Fibroblast of the aortic adventitia (primary cell): ENCODE measurements around the gene NFATC3. TPM values are rescaled to one million over a fixed set of nuclear protein-coding genes. Genes with fewer than 3 reads are reported as not detected.

Source experiments
- DNase-seq: peaks from one replicate; pipeline ENCODE4 v3.0.0-alpha.2; 2010; ENCODE audit warnings: low read depth
- H3K4me3 ChIP-seq: 2 replicates; pipeline ENCODE4 v1.5.1; 2011; ENCODE audit warnings: low read depth, mild to moderate bottlenecking, control low read depth, low read length, moderate library complexity
- total RNA-seq: library from RNA; depleted of rRNA; stranded (reverse); fragments of >200 nt; gene quantifications from 2 replicates; pipeline ENCODE4 v1.2.3, GENCODE V29; 2012; ENCODE audit warnings: low replicate concordance
- TF ChIP-seq, protein P1 (sequence below): IDR thresholded peaks from 2 replicates; pipeline ENCODE4 v1.5.1; 2011; ENCODE audit warnings: mild to moderate bottlenecking, low read length, control low read depth, inconsistent platforms; ENCODE audit not compliant: insufficient read depth

The NFATC3 gene
- 17.7 and 36.3 TPM in 2 replicates for total RNA-seq

DNA sequence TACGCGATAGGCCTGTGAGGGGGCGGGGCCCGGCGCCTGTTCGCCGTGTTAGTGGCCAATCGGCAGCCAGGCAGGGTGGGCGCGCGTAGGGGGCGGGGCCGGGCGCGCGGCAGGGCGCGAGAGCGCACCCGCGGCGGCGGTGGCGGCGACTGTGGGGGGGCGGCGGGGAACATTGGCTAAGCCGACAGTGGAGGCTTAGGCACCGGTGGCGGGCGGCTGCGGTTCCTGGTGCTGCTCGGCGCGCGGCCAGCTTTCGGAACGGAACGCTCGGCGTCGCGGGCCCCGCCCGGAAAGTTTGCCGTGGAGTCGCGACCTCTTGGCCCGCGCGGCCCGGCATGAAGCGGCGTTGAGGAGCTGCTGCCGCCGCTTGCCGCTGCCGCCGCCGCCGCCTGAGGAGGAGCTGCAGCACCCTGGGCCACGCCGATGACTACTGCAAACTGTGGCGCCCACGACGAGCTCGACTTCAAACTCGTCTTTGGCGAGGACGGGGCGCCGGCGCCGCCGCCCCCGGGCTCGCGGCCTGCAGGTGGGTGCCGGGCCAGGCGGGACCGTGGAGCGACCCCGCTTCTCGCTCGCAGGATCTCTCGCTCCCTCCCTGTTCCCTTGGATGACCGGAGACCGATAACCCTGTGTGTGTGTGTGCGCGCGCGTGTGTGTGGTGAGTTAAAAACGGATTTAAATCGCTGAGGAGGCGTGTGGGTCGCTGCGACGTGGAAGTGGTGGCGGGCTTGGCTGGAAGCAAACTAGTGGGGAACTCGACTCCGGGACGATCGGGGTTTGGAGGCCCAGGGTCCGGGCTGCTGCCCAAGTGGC, at the start of gene NFATC3:
Gene NFATC3 (plus strand): TSS at position 112 of the 813 bp plus-strand sequence. CDS start 312 bp downstream, at position 424.
- peak; percentile 94 for DNase-seq
- TF ChIP-seq, protein P1, sequence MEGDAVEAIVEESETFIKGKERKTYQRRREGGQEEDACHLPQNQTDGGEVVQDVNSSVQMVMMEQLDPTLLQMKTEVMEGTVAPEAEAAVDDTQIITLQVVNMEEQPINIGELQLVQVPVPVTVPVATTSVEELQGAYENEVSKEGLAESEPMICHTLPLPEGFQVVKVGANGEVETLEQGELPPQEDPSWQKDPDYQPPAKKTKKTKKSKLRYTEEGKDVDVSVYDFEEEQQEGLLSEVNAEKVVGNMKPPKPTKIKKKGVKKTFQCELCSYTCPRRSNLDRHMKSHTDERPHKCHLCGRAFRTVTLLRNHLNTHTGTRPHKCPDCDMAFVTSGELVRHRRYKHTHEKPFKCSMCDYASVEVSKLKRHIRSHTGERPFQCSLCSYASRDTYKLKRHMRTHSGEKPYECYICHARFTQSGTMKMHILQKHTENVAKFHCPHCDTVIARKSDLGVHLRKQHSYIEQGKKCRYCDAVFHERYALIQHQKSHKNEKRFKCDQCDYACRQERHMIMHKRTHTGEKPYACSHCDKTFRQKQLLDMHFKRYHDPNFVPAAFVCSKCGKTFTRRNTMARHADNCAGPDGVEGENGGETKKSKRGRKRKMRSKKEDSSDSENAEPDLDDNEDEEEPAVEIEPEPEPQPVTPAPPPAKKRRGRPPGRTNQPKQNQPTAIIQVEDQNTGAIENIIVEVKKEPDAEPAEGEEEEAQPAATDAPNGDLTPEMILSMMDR, result no peak
- peak within 1 kb of the TSS; percentile 88 for H3K4me3 ChIP-seq

DNA sequence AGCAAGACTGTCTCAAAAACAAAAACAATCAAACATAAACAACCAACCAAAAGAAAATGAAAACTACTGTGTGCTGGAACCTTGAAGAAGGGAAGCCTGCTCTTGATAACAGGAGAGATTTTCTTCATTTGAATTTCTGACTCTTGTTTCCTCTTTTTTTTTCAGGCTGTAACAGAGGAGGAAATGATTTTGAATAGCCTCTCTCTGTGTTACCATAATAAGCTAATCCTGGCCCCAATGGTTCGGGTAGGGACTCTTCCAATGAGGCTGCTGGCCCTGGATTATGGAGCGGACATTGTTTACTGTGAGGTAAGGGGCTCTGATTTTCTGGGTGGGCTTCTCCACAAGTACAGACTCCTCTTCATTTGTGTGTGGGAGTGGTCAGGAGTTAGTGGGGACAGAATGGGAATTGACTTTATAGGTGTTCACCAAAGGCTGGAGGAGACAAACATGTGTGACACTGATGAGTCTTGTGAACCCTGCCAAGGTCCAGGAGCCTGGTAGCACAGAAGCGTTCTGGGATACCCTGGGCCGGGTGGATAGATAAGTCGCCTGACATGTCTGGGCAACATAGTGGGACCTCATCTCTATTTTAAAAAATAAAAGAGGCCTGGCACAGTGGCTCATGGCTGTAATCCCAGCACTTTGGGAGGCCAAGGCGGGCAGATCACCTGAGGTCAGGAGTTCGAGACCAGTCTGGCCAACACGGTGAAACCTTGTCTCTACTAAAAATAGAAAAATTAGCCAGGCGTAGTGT, 47.2 kb upstream of the NFATC3 start:
- DNase-seq, result no peak
- TF ChIP-seq, protein P1, result no peak
- no peak overlapping the region for H3K4me3 ChIP-seq

DNA sequence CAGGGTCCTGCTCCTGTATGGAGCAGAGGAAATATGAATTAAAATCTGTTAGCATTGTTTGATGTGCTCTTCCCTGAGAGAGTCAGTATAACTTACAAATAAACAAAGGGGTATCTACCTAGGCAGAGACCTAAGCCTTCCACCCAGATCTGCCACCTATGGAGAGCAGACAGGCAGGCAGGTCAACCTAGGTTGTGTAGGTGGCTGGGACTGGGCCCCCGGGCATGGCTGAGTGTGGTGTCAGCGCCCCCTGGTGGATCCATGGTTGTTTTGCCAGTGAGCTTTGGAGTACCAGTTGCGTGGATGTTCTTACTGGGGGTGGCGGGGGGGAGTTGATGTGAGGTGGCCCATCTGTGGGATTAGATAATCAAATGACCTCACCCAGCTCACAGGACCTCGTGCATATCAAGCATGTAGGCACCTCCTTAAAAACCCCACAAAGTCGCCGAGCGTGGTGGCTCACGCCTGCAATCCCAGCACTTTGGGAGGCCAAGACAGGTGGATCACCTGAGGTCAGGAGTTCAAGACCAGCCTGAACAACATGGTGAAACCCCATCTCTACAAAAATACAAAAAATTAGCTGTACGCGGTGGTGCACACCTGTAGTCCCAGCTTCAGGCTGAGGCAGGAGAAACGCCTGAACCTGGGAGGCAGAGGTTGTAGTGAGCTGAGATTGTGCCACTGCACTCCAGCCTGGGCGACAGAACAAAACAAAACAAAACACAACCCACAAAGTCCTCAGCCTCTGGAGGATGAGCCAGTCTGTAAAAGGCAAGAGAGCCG, 44.5 kb upstream of the NFATC3 start:
- TF ChIP-seq, protein P1, result peak; percentile 85
- peak; percentile 63 for DNase-seq
- no peak overlapping the region for H3K4me3 ChIP-seq

DNA sequence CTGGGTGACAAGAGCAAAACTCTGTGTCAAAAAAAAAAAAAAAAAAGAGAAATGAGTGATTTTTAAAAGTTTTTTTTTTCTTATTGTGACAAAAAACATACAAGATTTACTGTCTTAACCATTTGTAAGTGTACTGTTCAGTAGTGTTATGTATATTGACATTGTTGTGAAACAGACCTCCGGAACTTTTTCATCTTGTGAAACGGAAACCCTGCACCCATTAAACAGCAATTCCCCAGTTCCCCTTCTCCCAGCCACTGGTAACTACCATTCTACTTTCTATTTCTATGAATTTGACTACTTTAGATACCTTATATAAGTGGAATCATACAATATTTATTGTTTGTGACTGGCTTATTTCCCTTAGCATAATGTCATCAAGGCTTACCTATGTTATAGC, 43.4 kb upstream of the NFATC3 start:
- H3K4me3 ChIP-seq, result no peak overlapping the region
- TF ChIP-seq, protein P1, result no peak
- DNase-seq, result no peak

- DNase-seq, result no peak
- TF ChIP-seq, protein P1, result no peak
These were observed 39.1 kb upstream of the NFATC3 start for GRCh38 chr16:68046106-68046505.

DNA sequence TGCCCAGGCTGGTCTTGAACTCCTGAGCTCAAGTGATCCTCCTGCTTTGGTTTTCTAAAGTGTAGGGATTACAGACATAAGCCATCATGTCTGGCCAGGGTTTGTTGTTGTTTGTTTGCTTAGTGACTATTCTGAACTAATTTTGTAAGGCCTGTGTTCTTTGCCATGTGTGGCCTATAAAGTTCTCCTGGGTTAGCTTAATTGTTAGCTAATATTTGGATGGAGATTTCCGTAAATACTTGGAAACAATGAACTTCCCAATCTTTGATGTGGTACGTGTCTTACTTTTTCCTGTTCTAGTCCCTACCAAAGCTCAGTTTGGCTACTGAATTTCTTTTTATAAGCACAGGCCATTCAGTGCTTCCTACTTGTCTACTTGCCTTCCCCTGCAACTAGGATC, 37.2 kb upstream of the NFATC3 start:
- H3K4me3 ChIP-seq, result no peak overlapping the region
- TF ChIP-seq, protein P1, result no peak
- DNase-seq, result no peak

More at GRCh38 chr16:68046106-68046505, 39.1 kb upstream of the NFATC3 start:
- no peak overlapping the region for H3K4me3 ChIP-seq
